GM18505 (cell line): Measurements from ENCODE around the gene S100Z.
"Not testable (repeated sequence)": the region's sequence is repeated elsewhere in the genome, so short reads cannot be mapped to it uniquely, and the experiment has no call there.

Experiments
- ATAC-seq: cut with Tn5 transposase; IDR thresholded peaks from one replicate; pipeline ENCODE4 v1.9.1; 2021; ENCODE audit not compliant: unreplicated experiment
- POLR2A ChIP-seq: IDR thresholded peaks from 4 replicates; pipeline ENCODE4 v1.6.1; 2011; ENCODE audit warnings: borderline replicate concordance; ENCODE audit not compliant: insufficient read depth, insufficient read length; ENCODE audit errors: extremely low read depth

S100Z gene

DNA sequence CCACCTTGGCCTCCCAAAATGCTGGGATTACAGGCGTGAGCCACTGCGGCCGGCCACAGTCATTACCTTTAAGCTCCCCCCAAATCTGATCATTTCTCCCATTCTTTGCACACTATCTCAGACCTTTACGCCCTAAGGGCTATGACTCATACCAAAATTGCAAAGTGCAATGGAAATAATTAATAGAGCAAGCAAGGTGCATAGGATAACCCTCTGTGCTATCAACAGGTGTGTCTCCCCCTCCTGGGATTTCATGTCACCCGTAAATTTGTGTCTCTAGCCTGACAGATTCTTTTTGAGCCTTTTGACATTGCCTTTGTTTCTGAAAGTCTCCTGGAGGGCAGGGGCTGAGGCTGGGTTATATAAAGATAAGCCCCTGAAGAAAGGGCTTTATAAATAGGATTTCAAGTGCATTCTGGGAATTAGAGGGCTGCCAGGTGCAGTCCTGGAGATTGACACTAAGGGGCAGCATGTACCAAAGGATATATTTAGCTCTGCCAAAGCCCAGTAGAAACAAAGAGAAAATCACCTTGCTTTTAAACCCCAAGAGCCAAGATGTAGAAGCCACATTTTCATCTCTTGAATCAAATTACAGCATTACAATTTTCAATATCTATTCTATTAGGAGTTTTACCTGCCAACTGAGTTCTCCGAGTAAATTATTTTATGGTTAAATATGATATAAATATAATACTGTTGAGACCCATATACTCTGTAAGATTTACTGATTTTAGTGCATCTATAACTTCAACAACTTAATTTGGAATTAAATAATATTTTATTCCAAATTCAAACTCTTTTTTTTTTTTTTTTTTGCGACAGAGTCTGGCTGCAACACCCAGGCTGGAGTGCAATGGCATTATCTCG, 18.2 kb downstream of the S100Z start:
- no peak for TF ChIP-seq POLR2A
- ATAC-seq = no peak

DNA sequence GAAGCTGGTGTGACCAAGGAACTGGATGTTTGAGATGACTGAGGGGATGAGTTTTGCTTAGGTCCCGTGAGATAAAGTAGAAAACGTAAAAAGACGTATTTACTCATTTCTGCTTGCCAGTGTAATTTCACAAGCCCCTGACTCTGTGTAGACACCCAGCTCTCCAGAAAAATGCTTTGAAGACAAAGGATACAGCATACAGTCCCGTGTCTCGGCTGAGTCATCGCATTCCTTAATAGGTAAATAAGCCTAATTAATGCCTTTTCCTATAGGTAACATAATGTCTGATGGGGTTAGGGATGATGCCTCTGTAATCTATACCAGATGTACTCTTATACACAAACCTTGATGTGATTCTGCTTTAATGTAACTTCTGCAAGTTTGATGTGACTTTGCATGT, 20.2 kb downstream of the S100Z start:
- ATAC-seq = no peak

DNA sequence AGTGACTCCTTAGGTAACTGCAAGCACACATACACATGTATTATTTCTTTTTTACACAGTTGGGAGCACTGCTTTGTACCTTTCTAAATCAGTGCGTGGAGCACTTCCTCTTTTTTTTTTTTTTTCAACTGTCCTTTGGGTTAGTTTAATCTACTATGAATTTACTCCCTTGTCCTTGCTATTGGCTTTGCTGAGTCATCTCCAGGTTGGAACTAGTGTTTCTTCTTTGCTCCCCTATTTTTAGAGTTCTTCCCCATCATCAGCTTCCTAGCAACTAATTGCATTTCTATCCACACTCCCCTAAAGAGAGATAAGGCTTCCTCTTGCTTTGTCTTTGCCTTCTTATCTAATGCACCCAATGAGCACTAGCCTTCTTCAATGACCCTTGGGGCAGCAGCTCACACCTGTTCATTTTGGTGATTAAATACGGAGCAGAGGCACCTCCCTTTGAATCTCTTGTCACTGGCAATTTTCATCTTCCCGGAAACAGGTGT, 24.3 kb downstream of the S100Z start:
- no peak for TF ChIP-seq POLR2A
- no peak for ATAC-seq

More for the DNA sequence above, 20.2 kb downstream of the S100Z start:
- TF ChIP-seq POLR2A = no peak

DNA sequence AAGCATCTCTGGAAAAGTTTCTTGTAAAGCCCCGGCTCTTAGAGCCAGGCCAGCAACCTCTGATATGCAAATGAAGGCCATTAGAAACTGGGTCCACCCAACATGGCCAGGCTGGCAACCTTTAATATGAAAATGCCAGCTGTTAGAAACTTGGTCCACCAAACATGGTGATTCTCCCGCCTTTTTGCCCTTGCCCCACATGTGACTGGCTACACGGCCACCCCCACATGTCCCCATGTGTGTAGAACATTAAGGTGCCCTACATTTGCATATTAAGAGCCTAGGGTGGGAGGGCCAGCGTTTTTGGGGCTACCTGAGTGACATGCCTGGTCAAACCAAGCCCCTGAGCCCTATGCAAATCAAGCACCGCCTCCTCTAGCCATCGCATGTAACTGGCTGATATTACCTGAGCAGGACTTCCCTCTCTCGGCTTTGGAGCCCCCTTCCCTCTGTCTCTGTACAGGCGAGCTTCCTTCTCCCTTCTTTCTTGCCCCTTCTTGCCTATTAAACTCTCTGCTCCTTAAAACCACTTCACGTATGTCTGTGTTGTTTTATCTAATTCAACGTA, 39.0 kb downstream of the S100Z start:
- no peak for TF ChIP-seq POLR2A
- no peak for ATAC-seq

DNA sequence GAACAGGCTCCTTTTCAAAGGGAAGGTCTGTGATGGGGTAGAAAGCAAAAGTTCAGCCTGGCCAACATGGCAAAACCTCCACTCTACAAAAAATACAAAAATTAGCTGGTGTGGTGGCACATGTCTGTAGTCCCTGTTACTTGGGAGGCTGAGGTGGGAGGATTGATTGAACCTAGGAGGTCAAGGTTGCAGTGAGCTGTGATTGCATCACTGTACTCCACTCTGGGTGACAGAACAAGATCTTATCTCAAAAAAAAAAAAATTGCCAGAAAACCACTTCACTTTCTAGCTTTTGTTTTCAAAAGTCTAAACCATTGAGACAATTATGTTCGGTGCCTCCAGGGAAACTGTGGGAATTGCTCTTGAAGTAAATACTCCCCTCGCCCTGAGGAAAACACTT, 43.5 kb downstream of the S100Z start:
- ATAC-seq = no peak

DNA sequence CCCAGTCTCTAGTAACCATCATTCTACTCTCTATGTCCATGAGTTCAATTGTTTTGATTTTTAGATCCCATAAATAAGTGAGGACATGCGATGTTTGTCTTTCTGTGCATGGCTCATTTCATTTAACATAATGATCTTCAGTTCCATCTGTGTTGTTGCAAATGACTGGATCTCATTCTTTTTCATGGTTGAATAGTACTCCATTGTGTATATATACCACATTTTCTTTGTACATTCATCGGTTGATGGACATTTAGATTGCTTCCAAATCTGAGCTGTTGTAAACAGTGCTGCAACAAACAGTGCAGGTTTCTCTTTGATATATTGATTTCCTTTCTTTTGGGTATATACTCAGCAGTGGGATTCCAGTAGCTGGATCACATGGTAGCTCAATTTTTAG, 46.4 kb downstream of the S100Z start:
- TF ChIP-seq POLR2A = no peak
- no peak for ATAC-seq

More for the DNA sequence above, 43.5 kb downstream of the S100Z start:
- no peak for TF ChIP-seq POLR2A

DNA sequence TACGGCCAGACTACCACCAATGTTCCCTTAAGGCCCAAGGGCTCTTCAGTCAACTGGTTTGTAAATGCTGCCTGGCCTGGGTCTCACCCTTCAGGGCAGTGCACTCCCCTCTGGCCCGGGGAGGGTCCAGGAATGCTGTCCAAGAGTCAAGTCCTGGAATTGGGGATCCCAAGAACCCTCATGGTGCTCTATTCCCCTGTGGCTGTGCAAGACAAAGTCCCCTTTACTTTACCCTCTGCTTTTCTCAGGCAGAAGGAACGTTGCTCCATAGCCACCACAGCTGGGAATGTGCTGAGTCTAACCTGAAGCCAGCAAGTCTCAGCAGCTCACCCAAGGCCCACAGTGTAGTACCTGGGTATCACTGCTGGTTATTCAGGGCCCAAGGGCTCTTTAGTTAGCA, 51.7 kb downstream of the S100Z start:
- no peak for TF ChIP-seq POLR2A
- ATAC-seq = no peak

DNA sequence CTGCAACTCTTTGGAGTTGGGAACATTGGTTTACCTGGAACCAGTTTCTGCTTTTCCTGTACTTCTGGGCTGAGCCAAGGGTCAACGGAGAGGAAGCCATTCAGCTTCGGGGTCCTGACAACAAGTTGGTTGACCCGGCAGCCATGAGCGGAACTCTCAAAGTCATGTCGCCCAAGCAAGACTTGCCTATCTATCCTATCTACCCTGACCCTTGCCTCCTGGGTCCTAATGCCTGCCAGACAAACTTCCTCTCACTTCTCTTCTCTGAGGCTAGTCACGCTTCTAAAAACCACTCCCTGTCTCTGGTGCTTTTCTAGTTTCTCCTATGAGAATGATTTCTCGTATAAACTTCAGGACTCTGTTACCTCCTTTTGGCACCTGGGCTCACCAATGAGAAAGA, 58.4 kb downstream of the S100Z start:
- no peak for TF ChIP-seq POLR2A
- no peak for ATAC-seq

DNA sequence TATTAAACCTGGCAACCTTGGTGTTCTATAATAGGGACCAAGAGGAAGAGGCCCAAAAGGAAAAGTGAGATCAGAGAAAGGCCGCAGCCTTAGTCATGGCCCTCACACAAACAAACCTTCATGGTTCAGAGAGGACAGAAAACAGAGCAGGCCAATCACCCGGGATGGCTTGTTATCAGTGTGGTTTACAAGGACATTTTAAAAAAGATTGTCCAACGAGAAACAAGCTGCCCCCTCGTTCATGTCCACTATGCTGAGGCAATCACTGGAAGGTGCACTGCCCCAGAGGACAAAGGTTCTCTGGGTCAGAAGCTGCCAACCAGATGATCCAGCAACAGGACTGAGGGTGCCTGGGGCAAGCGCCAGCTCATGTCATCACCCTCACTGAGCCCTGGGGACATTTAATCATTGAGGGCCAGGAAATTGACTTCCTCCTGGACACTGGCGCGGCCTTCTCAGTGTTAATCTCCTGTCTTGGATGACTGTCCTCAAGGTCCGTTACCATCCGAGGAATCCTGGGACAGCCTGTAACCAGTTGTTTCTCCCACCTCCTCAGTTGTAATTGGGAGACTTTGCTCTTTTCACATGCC, 60.6 kb downstream of the S100Z start:
- not testable (repeated sequence) for ATAC-seq

DNA sequence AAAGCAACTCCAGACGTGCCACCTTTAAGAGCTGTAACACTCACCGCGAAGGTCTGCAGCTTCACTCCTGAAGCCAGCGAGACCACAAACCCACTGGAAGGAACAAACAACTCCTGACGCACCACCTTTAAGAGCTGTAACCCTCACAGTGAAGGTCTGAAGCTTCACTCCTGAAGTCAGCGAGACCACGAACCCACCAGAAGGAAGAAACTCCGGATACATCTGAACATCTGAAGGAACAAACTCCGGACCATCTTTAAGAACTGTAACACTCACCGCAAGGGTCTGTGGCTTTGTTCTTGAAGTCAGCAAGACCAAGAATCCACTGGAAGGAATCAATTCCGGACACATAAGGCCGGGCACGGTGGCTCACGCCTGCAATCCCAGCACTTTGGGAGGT, 64.9 kb downstream of the S100Z start:
- ATAC-seq = not testable (repeated sequence)

DNA sequence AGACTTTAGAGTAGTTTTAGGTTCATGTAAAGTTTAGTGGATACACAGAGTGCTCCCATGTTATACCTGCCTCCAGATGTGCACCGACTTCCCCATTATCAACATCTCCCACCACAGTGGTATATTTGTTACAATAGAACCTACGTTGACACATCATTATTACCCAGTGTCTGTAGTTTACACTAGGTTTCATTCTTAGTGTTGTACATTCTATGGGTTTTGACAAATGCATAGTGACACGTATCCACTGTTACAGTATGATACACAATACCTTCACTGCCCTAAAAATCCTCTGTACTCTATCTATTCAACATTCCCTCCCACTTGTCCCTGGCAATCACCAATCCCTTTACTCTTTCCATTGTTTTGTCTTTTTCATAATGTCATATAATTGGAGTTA, 68.7 kb downstream of the S100Z start:
- TF ChIP-seq POLR2A = no peak
- ATAC-seq = no peak

DNA sequence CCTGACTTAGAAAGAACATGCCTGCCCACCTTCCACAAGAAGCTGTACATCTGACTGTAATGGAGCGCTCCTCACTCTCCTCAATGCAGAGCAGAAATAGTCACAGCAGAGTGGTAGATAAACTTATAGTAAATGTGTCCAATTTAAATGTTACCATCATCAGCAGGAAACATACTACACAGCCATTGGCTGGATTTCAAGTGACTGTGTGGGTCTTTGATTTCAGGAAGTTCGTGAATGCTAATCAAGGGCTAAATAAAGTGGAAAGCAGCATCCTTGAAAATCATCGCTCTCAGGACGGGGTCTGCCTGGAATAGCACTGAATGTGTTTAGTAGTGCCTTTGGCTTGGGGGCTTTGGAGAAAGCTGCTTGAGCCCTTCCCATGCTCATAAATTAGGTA, 70.7 kb downstream of the S100Z start:
- no peak for ATAC-seq

DNA sequence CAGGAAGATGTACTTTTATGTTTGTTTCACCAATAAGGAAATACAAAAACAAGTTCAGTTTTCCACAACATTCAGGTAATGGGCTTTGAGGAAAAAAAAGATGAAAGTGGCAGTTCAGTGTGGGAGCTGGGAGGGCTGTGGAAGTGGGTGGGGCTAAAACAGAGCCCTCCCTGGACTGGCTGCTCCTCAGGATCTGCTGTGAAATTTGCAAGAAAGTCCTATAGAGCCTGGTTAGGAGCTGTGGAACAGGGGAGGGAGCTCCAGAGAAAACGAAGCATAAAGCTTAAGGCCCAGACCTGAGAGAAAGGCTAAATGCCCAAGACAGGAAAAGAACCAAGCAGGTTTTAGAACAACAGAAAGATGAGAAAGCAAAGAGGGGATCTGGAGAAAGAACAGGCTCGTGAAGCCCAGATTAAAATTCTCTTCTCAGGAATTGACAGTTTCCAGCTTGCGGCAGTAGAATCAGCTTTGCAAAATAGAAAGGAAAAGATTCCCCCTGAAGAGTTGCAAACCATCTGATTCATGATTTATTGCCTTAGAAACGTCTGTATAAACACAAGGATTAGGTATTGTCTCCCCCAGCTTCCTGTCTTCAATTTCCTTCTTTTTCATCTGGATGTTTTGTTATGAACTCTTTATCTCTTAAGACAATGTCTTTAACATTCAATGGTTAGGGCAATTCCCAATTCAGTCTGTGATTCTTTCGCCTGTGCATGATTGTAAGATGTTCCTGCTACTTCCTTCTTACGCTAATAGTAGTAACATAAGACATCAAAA, 76.7 kb downstream of the S100Z start:
- TF ChIP-seq POLR2A = no peak
- no peak for ATAC-seq

More for the DNA sequence above, 70.7 kb downstream of the S100Z start:
- TF ChIP-seq POLR2A = no peak
